Left ventricle myocardium inferior (tissue), 1 donor: ENCODE results near the gene BRICD5. TPM values are rescaled to one million over a fixed set of nuclear protein-coding genes. Genes with fewer than 3 reads are reported as not detected.
"Not testable (repeated sequence)": the region's sequence is repeated elsewhere in the genome, so short reads cannot be mapped to it uniquely, and the experiment has no call there.

Experiments used
- DNase-seq: peaks from one replicate; pipeline ENCODE4 v3.0.0-alpha.2; 2020
- H3K27ac ChIP-seq: fragments of 200-600 bp; replicated peaks from 2 replicates; pipeline ENCODE4 v1.8.0; 2021
- H3K27me3 ChIP-seq: fragments of 200-600 bp; 2 replicates; pipeline ENCODE4 v1.8.0; 2021; ENCODE audit warnings: low read depth
- H3K36me3 ChIP-seq: fragments of 200-600 bp; 2 replicates; pipeline ENCODE4 v1.8.0; 2021
- H3K4me1 ChIP-seq: fragments of 200-600 bp; 2 replicates; pipeline ENCODE4 v1.8.0; 2021
- H3K4me3 ChIP-seq: fragments of 200-600 bp; 2 replicates; pipeline ENCODE4 v1.8.0; 2021; ENCODE audit warnings: mild to moderate bottlenecking, moderate library complexity
- H3K9me3 ChIP-seq: fragments of 200-600 bp; replicated peaks from 2 replicates; pipeline ENCODE4 v1.8.0; 2021
- intact Hi-C: fragments of 100-400 bp; cut with micrococcal nuclease; formaldehyde crosslinking; loops from one replicate; pipeline ENCODE4 v1.11.0; 2022
- total RNA-seq: library from RNA; stranded (reverse); fragmentation: NEBNext Ultra II Directional; extraction: Animal tissue kit (Norgen Biotek cat#: 25700); gene quantifications from one replicate; pipeline ENCODE4 v1.2.1, GENCODE V29; 2021
- TF ChIP-seq, protein P1 (sequence below): fragments of 200-600 bp; IDR thresholded peaks from 2 replicates; pipeline ENCODE4 v1.8.0; 2021; ENCODE audit warnings: antibody characterized with exemption, mild to moderate bottlenecking, borderline replicate concordance
- donor health status: DM: no; HTN: yes; CAD: no; lungs with severe emphysema.

The BRICD5 gene
- total RNA-seq, 1 donor from 2014 or later = 10.9 TPM

GRCh38 chr16:2206780-2207433, 3.8 kb downstream of the BRICD5 start:
- intact Hi-C loops = no loop called here

DNA sequence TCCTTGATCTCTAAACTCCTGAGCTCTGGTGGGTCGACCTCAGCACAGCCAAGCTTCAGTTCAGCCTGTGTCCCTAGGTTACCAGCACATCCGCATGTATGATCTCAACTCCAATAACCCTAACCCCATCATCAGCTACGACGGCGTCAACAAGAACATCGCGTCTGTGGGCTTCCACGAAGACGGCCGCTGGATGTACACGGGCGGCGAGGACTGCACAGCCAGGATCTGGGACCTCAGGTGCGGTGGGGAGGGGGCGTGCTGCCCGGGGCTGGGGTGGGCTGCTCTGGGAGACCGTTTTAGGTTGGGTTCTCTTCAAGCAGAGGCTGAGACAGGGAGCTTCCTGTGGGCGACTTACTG, 4.3 kb downstream of the BRICD5 start:
- intact Hi-C loops = no loop called here
- H3K4me1 ChIP-seq = peaks cover 41% of the 10 kb centered on the region
- peaks cover 33% of the 10 kb centered on the region for H3K36me3 ChIP-seq
- H3K9me3 ChIP-seq = no peaks in the 10 kb centered on the region
- H3K27me3 ChIP-seq = no peaks in the 10 kb centered on the region
- H3K4me3 ChIP-seq = peak overlapping the region; percentile 86
- TF ChIP-seq, protein P1, sequence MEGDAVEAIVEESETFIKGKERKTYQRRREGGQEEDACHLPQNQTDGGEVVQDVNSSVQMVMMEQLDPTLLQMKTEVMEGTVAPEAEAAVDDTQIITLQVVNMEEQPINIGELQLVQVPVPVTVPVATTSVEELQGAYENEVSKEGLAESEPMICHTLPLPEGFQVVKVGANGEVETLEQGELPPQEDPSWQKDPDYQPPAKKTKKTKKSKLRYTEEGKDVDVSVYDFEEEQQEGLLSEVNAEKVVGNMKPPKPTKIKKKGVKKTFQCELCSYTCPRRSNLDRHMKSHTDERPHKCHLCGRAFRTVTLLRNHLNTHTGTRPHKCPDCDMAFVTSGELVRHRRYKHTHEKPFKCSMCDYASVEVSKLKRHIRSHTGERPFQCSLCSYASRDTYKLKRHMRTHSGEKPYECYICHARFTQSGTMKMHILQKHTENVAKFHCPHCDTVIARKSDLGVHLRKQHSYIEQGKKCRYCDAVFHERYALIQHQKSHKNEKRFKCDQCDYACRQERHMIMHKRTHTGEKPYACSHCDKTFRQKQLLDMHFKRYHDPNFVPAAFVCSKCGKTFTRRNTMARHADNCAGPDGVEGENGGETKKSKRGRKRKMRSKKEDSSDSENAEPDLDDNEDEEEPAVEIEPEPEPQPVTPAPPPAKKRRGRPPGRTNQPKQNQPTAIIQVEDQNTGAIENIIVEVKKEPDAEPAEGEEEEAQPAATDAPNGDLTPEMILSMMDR = no peak
- no peak for DNase-seq
- H3K27ac ChIP-seq = peak overlapping the region; percentile 100

More at GRCh38 chr16:2206780-2207433, 3.8 kb downstream of the BRICD5 start:
- no peaks in the 10 kb centered on the region for H3K9me3 ChIP-seq
- no peak for DNase-seq
- peaks cover 46% of the 10 kb centered on the region for H3K4me1 ChIP-seq
- peak overlapping the region; percentile 100 for H3K27ac ChIP-seq
- peaks cover 33% of the 10 kb centered on the region for H3K36me3 ChIP-seq
- TF ChIP-seq, protein P1 = no peak
- peak overlapping the region; percentile 86 for H3K4me3 ChIP-seq
- H3K27me3 ChIP-seq = no peaks in the 10 kb centered on the region

DNA sequence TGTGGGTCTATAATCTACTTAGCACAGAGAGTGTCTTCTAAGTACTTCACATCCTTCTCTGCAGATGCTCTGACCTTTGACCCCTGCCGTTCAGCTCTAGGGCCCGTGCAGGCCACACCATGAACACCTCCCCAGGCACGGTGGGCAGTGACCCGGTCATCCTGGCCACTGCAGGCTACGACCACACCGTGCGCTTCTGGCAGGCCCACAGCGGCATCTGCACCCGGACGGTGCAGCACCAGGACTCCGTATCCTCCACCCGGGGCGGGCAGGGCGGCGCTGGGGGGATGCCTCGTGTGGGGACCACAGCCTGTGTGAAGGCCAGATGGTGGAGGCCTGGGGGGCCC, 4.7 kb downstream of the BRICD5 start:
- Histone ChIP-seq H3K9me3 (no peaks in the 10 kb centered on the region), H3K27me3 (no peaks in the 10 kb centered on the region), H3K27ac (peak overlapping the region; percentile 100), H3K4me1 (peaks cover 36% of the 10 kb centered on the region), H3K4me3 (peak overlapping the region; percentile 86), H3K36me3 (peaks cover 33% of the 10 kb centered on the region)
- intact Hi-C loops = no loop called here
- DNase-seq = no peak
- TF ChIP-seq, protein P1 = no peak

DNA sequence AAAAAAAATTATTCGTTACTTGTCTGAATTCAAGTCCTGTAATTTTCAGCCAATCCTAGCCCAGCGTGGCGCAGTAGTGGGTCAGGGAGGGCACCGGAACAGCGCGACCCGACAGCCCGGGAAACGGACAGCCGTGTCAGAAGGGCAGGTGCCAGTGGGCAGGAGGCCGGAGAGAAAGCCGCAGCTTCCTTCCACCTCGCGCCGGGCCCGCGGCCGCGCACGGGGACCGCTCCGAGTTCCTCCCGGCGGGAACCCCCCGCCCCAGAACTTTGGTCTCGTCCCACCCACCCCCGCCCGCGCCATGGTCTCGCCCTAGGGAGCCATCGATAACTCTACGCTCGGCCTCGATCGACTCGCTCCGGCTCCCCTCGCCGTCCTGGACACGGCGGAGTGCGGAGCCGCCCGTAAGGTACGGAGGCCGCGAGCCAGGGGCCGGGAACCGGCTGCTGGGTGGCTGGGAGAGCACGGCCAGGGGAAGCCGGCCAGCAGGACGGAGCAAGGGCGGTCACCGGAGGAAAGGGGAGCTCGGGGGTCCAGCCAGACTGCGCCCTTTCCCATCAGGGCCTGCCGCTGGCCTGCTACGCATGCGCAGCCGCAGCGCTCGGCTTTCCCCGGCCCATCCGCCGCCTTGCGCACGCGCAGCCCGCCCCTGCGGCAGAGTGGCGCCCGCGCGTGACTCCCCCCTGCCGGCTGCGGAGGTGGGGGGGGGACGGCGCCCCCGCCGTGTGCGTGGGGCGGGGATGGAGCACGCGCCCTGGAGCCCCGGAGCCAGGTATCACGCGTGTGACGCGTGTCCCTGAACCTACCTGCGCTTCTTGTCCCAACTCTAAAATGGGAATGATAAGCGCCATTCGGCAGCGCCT, 5.3 kb downstream of the BRICD5 start, which contains the start of gene MLST8:
Gene MLST8 (plus strand): TSS at position 351 of the 863 bp plus-strand sequence. CDS start 632 bp downstream, outside the sequence.
- Histone ChIP-seq H3K27me3 (no peaks in the 10 kb centered on the region), H3K4me3 (peak within 1 kb of the TSS; percentile 86), H3K27ac (peak within 1 kb of the TSS; percentile 100), H3K4me1 (peaks cover 31% of the 10 kb centered on the region), H3K36me3 (peaks cover 33% of the 10 kb centered on the region), H3K9me3 (no peaks in the 10 kb centered on the region)
- TF ChIP-seq, protein P1 = peak; percentile 28
- intact Hi-C loops = no loop called here
- DNase-seq = peak; percentile 88

- TF ChIP-seq, protein P1 = no peak
- Histone ChIP-seq H3K27me3 (peaks cover 4% of the 10 kb centered on the region), H3K4me3 (peak overlapping the region; percentile 86), H3K27ac (peak overlapping the region; percentile 100), H3K4me1 (peaks cover 28% of the 10 kb centered on the region), H3K9me3 (no peaks in the 10 kb centered on the region), H3K36me3 (peaks cover 31% of the 10 kb centered on the region)
- DNase-seq = no peak
- intact Hi-C loops = no loop called here
Measured at GRCh38 chr16:2204416-2205103, 6.1 kb downstream of the BRICD5 start.

DNA sequence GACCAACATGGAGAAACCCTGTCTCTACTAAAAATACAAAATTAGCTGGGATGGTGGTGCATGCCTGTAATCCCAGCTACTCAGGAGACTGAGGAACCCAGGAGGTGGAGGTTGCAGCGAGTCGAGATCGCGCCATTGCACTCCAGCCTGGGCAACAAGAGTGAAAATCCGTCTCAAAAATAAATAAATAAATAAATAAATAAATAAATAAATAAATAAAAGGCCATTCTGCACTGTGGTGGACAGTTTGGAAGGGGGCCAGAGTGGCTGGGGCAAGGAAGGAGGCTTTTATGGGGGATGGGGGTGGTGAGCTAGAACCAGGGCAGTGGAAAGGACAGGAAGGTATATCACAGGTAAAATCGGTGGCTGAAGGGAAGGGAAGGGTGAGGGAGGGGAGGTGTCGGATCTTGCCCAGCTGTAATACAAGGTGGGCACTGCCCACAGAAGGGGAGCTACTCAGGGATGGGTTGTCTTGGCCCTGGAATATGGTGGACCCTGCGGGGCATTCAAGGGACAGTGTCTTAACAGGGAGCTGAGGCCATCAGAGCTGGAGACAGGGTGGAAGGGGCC, 7.5 kb downstream of the BRICD5 start:
- Histone ChIP-seq H3K36me3 (peaks cover 17% of the 10 kb centered on the region), H3K4me1 (peaks cover 28% of the 10 kb centered on the region), H3K27me3 (peaks cover 17% of the 10 kb centered on the region)
- H3K4me3 ChIP-seq, H3K27ac ChIP-seq, DNase-seq, intact Hi-C loops, H3K9me3 ChIP-seq: not testable (repeated sequence)
